Gastrocnemius medialis (tissue), 4 donors: ENCODE measurements around the gene PARD6G.

Experiments
- CTCF ChIP-seq, 5 experiments: fragments of 450-650 bp in 3 of 5; fragments of 200-600 bp in 2 of 5; sonication (generic) in 2 of 5; IDR thresholded peaks in 4 of 5; conservative IDR thresholded peaks in 1 of 5; 1 replicate in 4 of 5; 2 replicates in 1 of 5; pipeline ENCODE4 v1.5.1; 2016 to 2019; ENCODE audit warnings: antibody characterized with exemption in 5 of 5, mild to moderate bottlenecking in 3 of 5, moderate library complexity in 3 of 5
- POLR2A ChIP-seq, 2 donors: fragments of 450-650 bp; IDR thresholded peaks; one replicate each; pipeline ENCODE4 v1.6.1; 2017; ENCODE audit warnings: antibody characterized with exemption in 2 of 2, mild to moderate bottlenecking in 2 of 2, moderate library complexity in 2 of 2

GRCh38 chr18:80241919-80242777 lies 5.2 kb downstream of the PARD6G start:
- TF ChIP-seq CTCF (IDR thresholded peaks at IDR 0.05 in 4 of 5, conservative IDR thresholded peaks at IDR 0.05 in 1 of 5): no peak
- TF ChIP-seq POLR2A (IDR thresholded peaks at IDR 0.05): no peak
